GM18511 (cell line): Measurements from ENCODE around the gene JAML.

Source experiments
- ATAC-seq: cut with Tn5 transposase; IDR thresholded peaks from one replicate; pipeline ENCODE4 v1.9.1; 2021; ENCODE audit warnings: mild to moderate bottlenecking, moderate library complexity; ENCODE audit not compliant: unreplicated experiment

Gene JAML, protein sequence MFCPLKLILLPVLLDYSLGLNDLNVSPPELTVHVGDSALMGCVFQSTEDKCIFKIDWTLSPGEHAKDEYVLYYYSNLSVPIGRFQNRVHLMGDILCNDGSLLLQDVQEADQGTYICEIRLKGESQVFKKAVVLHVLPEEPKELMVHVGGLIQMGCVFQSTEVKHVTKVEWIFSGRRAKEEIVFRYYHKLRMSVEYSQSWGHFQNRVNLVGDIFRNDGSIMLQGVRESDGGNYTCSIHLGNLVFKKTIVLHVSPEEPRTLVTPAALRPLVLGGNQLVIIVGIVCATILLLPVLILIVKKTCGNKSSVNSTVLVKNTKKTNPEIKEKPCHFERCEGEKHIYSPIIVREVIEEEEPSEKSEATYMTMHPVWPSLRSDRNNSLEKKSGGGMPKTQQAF

DNA sequence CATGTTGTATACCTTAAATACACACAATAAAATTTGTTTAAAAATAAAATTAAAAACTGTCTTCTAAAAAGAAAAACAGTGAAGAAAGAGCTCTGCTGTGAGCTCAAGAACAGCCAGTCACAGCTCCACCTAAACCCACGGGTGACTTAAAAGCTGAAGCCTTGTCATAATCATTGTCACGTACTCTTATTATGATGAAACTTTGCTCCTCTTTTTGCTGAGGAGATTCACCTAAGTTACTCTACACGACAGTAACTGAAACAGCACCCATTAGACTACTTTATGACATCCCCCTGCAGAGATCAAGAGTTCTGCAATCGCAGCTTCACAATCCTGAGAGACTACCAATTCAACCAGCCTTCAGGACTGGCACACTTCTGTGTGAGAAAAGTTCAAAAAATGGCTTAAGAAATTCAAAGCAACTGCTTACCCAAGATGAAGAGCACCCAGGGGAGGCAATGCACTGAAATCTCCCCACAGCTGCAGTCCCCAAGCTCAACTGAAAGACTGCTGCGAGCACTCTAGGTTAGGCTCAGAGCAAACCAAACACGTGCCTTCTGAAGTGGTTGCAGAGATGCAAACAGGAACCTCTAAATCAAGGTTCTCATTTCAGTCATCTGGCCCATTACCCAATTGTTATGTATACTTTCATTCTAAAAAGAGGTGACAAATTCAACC is at the start of gene JAML:
Gene JAML, minus strand, starts transcription at position 501 of the 678 bp plus-strand sequence. CDS start 10,145 bp downstream, outside the sequence.
- peak; percentile 55 for ATAC-seq

- no peak for ATAC-seq
Observed at GRCh38 chr11:118274186-118274585, 49.4 kb upstream of the JAML start.

DNA sequence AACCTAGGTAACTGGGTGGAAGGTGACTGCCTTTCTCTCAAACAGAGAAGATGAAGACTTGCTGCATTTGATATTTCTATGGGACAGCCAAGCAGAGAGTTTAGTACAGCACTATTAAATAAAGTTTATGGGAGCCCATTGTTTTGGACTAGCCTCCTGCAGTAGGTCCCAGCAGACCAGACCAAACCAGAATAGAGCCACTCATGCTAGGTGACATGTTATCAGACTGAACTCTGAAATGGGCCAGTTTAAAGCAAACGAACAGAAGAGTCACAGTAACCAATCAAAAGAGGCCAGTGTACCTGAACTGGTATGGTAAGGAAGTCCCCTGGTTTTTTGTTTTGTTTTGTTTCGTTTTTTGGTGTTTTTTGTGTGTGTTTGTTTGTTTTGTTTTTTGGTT is 47.2 kb upstream of the JAML start:
- no peak for ATAC-seq

DNA sequence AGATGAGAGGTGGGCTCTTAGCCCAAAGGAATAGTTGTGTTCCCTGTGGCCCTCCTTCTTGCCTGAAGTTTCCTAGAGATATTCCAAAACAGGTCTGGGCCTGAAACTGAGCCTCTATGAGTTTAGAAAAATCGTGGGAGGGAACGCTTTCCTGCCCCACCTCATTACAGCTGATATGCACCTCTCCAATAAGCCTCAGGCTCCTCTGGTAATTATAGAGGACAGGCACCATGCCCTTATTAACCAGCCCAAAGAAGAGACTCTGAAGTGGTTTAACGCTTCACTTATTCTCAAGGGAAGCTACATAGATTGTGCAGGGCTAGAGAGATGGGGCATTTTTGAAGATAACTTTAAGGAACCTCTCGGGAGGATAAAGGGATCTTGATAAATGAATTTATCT is 42.7 kb upstream of the JAML start:
- ATAC-seq, result no peak

GRCh38 chr11:118265954-118266353 is 41.1 kb upstream of the JAML start:
- ATAC-seq, result no peak

- no peak for ATAC-seq
Observed at GRCh38 chr11:118264569-118265465, 40.0 kb upstream of the JAML start.

DNA sequence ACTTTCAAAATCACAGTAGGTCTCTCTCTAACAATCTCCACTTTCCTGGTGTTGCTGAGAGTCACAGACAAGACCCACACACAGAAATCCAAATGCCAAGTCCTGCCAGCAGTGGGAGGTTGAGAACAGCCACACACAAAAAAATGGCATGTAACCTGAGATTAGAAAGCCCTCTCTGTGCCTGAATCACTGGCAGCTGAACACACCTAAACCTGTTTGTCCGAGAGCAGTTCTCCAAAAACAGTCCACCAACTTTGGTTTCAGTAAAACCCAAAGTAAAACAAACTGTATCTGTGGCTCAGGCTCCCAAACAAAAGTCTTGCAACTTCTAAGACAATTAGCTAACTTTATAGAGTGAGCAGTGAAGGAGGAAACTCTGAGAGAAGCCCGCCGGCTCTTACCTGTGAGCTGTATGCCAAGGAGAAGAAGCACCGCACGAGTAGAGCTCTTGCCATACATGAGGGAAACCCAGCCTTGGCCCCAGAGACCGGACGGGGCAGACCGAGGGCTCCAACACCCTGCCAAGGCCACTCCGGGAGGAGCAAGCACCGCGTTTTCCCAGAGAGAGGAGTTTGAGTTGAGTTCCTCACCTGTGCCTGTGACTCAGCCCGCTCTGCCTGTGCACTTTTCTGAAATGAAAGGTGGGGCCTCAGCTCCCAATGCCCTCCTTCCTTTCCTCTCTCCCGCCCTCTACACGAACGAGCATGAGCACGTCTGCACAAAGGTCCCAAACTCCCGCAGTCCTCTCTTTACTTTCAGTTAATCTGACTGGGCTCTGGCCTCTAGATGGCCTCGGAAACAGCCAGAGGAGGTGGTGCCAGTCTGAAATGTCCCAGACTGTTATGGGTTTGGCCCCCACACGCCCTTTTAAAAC is 39.1 kb upstream of the JAML start, which contains the start of gene MPZL2:
Gene MPZL2, minus strand, starts transcription at position 603 of the 874 bp plus-strand sequence. Its CDS starts 144 bp downstream, at position 459.
- no peak for ATAC-seq

- no peak for ATAC-seq
Observed at GRCh38 chr11:118263112-118263511, 38.3 kb upstream of the JAML start.

DNA sequence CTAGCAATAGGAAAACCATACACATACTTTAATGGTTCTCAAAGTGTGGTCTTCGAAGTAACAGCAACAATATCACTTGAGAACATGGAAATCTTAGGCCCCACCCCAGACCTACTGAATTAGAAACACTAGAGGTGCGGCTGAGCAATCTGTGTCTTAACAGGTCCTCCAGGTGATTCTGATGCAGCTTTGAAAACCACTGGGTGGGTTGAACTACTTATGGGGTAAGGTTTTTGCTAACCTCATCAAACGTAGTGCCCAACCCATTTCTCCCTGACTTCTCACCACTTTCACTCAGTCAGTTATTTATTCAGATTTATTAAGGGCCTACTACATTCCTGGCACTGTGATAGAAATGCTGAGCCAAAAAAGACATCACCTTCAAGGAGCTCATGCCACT is 35.5 kb upstream of the JAML start:
- no peak for ATAC-seq

DNA sequence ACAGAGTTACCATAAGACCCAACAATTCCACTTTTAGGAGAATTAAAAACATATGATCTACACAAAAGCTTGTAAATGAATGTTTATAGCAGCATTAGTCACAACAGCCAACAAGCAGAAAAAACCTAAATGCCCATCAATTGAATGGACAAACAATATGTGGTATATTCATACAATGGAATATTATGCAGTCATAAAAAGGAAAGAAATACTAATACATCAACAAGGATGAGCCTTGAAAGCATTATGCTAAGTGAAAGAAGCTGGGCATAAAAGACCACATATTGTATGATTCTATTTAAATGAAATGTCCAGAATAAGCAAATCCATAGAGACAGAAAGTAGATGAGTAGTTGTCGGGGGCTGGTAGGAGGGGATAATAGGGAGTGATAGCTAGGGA is 34.3 kb upstream of the JAML start:
- no peak for ATAC-seq

- no peak for ATAC-seq
Observed at GRCh38 chr11:118258410-118258809, 33.6 kb upstream of the JAML start.

- peak; percentile 11 for ATAC-seq
Observed at GRCh38 chr11:118252688-118253087, 27.9 kb upstream of the JAML start.

DNA sequence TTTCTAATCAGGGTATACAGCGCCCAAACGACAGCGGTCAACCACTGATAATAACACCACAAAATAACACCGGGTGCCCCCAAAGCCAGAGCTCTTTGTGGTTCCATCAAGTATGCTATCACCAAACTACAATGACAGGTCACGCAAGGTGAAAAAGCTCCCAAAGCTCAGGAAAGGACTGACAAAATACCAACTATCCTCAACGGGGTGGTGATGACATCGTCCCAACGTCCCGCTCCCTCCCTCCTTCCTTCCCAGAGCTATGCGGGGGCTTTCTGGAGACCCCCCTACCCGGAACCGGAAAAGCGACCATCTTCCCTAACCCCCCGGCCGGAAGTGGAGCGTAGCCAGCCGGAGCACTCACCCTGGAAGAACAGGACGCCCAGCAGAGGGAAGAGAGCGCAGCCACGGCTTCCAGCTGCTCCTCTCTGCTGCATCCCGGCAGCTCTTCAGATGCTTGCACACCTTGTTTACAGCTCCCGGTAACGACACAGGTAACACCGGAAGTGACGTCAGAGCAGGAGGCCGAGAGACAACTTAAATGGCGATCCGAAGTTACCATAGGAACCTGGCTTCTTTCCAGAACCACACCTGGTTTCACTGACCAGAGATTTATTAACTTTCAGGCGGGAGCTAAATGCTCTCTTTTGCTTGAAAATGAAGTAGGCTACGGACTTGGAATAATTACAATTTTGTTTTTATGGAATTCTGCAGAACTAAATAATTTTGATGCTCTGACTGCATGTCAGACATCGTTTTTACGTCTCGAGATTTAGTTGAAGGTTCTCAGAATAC is 27.2 kb upstream of the JAML start, which contains the start of gene MPZL3:
Gene MPZL3, minus strand, starts transcription at position 508 of the 795 bp plus-strand sequence. Its CDS starts 71 bp downstream, at position 437.
- ATAC-seq, result peak; percentile 87

DNA sequence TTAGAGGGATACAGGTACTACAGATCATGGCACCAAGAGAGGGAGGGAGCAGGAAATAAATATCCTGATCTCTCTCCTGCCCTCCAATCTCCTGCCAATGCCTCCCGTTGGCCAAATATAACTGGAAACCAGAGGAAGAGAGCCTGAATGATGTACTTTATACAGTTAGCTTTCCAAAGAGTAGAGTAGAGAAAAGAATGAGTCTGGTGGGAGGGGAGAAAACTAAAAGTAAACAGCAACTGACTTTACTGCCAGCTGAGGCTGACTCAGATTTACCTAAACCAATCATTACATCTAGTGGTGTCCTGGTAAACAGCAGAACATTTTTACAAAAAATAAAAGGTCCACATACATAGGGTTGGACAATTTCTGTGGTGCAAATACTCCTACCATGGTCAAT is 22.2 kb upstream of the JAML start:
- ATAC-seq, result no peak

DNA sequence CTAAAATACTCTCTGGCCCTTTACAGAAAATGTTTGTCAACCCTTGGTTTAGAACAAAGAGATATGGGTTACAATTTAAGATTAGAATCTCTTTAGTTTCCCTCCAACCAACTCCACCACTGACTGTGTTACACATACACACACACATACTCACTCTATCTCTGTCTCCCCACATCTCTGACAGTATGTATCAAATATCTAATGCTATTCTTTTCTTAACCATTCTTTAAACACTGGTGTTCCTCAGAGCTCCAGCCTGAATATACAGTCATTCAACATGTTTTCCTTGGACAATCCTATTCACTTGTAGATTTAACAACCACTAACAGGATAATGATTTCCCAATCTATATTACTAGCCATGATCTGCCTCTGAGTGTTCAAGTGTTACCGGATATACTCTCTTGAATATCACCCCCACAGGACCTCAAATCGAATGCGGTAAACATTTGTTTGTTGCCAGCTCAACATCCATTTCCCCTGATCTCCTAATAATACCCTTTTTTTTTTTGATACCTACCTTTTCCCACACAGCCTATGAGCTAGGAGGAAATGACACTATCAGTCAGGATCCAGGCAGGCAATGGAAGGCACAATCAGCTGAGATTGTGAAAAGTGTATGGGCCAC is 21.2 kb upstream of the JAML start:
- no peak for ATAC-seq

DNA sequence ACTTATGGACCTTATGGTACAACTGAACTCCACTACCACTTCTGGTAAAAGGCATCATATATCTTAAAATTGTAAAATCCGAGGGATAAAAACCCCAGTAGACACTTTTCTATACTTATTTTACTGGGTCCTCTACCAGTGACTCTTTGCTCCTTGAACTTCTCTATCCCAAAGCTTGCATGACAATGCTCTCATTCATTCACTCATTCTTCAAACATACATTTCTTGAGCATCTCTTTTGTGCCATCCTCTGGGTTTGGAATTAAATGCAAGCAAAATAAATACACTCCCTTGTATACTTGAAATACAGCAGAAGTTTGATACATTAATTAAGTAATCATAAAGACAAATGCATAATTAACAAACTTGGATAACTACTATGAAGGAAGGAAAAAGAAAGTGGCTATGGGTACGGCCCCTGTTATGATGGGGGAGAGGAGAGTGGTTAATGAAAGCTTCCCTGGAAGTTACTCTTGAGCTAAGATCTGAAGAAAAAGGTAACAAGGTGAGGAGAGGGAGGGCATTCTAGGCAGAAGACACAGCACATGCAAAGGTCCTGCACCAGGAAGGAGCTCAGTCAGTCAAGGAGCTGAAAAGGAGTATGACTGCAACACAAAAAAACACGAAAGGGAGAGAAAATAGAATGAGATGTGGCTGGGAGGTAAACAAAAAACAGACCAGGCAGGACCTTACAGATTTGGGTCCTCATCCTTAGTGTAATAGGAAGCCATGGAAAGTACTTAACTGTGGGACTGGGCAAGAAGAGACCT is 19.4 kb upstream of the JAML start:
- no peak for ATAC-seq

DNA sequence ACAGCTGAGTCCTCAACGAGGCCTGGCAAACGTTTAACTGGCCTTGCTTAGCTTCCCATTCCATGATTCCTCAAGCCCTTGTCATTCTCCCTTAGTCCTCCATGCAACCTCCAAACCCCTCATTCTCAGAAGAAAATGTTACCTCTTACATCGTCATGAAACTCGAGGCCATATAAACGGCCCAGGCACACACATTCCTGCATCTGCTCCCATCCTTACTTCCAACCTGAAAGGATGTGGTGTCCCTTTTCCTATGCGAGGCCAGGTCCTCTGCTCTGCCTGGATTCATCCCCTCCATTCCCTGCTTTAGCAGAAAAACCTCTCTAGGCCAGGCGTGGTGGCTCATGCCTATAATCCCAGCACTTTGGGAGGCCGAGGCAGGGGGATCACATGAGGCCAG is 18.4 kb upstream of the JAML start:
- ATAC-seq, result no peak

GRCh38 chr11:118241764-118242098 is 16.9 kb upstream of the JAML start:
- ATAC-seq, result no peak
